HK-2 (cell line): ENCODE measurements around the gene FRMD4A.

ENCODE experiments used
- DNase-seq: peaks from one replicate; pipeline ENCODE4 v3.0.0-alpha.2; 2018; ENCODE audit not compliant: unreplicated experiment

FRMD4A gene

GRCh38 chr10:13820119-13820963 is 510.4 kb downstream of the FRMD4A start:
- DNase-seq: no peak

- DNase-seq: no peak
Measured at GRCh38 chr10:13816195-13816925, 514.4 kb downstream of the FRMD4A start.

- DNase-seq: no peak
Measured at GRCh38 chr10:13815756-13816155, 515.0 kb downstream of the FRMD4A start.

GRCh38 chr10:13813550-13813949 is 517.2 kb downstream of the FRMD4A start:
- no peak for DNase-seq

GRCh38 chr10:13812804-13813203 is 517.9 kb downstream of the FRMD4A start:
- no peak for DNase-seq

- DNase-seq: no peak
Measured at GRCh38 chr10:13810568-13810967, 520.2 kb downstream of the FRMD4A start.

GRCh38 chr10:13809427-13809826 is 521.3 kb downstream of the FRMD4A start:
- no peak for DNase-seq

GRCh38 chr10:13808556-13809391 is 522.0 kb downstream of the FRMD4A start:
- DNase-seq: no peak

- DNase-seq: no peak
Measured at GRCh38 chr10:13806419-13806818, 524.3 kb downstream of the FRMD4A start.

- no peak for DNase-seq
Measured at GRCh38 chr10:13803566-13804554, 526.9 kb downstream of the FRMD4A start.

- DNase-seq: no peak
Measured at GRCh38 chr10:13801907-13802288, 528.8 kb downstream of the FRMD4A start.

- DNase-seq: no peak
Measured at GRCh38 chr10:13801156-13801906, 529.4 kb downstream of the FRMD4A start.

- no peak for DNase-seq
Measured at GRCh38 chr10:13797164-13797563, 533.6 kb downstream of the FRMD4A start.

GRCh38 chr10:13795653-13796555 is 534.8 kb downstream of the FRMD4A start:
- no peak for DNase-seq

GRCh38 chr10:13794992-13795612 is 535.6 kb downstream of the FRMD4A start:
- DNase-seq: no peak

GRCh38 chr10:13792006-13792405 is 538.7 kb downstream of the FRMD4A start:
- no peak for DNase-seq

- no peak for DNase-seq
Measured at GRCh38 chr10:13791483-13791882, 539.2 kb downstream of the FRMD4A start.

GRCh38 chr10:13790196-13790595 is 540.5 kb downstream of the FRMD4A start:
- DNase-seq: no peak

- DNase-seq: no peak
Measured at GRCh38 chr10:13789448-13789829, 541.3 kb downstream of the FRMD4A start.
